Measurements from ENCODE around the gene GPAT3.

DNA sequence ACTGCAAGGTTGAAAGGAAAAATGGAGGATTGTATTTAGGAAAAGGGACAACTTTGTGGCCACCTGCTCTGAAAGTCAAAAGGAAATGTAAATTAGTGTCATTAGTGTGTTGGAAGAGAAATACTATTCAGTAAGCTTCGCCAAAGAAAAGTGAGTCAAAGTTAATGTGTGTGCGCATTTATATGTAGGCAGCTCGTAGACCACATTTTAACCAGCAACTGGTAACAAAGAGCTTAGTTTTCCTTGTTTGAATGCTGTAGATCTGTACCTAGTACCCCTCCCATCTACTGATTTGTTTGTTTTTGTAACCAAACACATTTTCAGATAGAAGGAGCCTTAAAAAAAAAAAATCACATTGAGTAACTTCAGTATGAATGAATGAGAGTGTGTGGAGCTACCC lies 69.3 kb downstream of the GPAT3 start:
- TF ChIP-seq, protein P1, sequence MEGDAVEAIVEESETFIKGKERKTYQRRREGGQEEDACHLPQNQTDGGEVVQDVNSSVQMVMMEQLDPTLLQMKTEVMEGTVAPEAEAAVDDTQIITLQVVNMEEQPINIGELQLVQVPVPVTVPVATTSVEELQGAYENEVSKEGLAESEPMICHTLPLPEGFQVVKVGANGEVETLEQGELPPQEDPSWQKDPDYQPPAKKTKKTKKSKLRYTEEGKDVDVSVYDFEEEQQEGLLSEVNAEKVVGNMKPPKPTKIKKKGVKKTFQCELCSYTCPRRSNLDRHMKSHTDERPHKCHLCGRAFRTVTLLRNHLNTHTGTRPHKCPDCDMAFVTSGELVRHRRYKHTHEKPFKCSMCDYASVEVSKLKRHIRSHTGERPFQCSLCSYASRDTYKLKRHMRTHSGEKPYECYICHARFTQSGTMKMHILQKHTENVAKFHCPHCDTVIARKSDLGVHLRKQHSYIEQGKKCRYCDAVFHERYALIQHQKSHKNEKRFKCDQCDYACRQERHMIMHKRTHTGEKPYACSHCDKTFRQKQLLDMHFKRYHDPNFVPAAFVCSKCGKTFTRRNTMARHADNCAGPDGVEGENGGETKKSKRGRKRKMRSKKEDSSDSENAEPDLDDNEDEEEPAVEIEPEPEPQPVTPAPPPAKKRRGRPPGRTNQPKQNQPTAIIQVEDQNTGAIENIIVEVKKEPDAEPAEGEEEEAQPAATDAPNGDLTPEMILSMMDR (IDR thresholded peaks at IDR 0.05), result no peak
- no peak for TF ChIP-seq POLR2A (IDR thresholded peaks at IDR 0.05)

Measured in uterus (tissue), 2 donors.